HEK293 (cell line): ENCODE results near the gene OLFM1.

Source experiments
- KLF16 ChIP-seq: fragments of 450-650 bp; formaldehyde crosslinking; IDR thresholded peaks from 2 replicates; pipeline ENCODE4 v1.5.1; 2017; ENCODE audit warnings: missing biosample characterization, missing genetic modification characterization
- OVOL3 ChIP-seq: fragments of 450-650 bp; formaldehyde crosslinking; IDR thresholded peaks from 2 replicates; pipeline ENCODE4 v1.5.1; 2016; ENCODE audit warnings: missing biosample characterization, missing genetic modification characterization
- ZNF175 ChIP-seq: fragments of 450-650 bp; formaldehyde crosslinking; IDR thresholded peaks from 2 replicates; pipeline ENCODE4 v1.5.1; 2016; ENCODE audit warnings: missing biosample characterization, missing genetic modification characterization
- ZNF248 ChIP-seq: fragments of 450-650 bp; formaldehyde crosslinking; IDR thresholded peaks from 2 replicates; pipeline ENCODE4 v1.5.1; 2017; ENCODE audit warnings: missing biosample characterization, missing genetic modification characterization
- ZNF837 ChIP-seq: fragments of 450-650 bp; formaldehyde crosslinking; IDR thresholded peaks from 2 replicates; pipeline ENCODE4 v1.5.1; 2016; ENCODE audit warnings: missing biosample characterization, missing genetic modification characterization
- ZSCAN23 ChIP-seq: fragments of 450-650 bp; formaldehyde crosslinking; IDR thresholded peaks from 2 replicates; pipeline ENCODE4 v1.5.1; 2016; ENCODE audit warnings: missing biosample characterization, missing genetic modification characterization
- TF ChIP-seq, protein P1 (sequence below): fragments of 450-650 bp; formaldehyde crosslinking; IDR thresholded peaks from 2 replicates; pipeline ENCODE4 v1.5.1; 2016; ENCODE audit warnings: missing biosample characterization, missing genetic modification characterization
- TF ChIP-seq, protein P2 (sequence below): fragments of 450-650 bp; formaldehyde crosslinking; optimal IDR thresholded peaks from 2 replicates; pipeline ENCODE3; 2016; ENCODE audit warnings: missing biosample characterization, mild to moderate bottlenecking, missing genetic modification characterization

DNA sequence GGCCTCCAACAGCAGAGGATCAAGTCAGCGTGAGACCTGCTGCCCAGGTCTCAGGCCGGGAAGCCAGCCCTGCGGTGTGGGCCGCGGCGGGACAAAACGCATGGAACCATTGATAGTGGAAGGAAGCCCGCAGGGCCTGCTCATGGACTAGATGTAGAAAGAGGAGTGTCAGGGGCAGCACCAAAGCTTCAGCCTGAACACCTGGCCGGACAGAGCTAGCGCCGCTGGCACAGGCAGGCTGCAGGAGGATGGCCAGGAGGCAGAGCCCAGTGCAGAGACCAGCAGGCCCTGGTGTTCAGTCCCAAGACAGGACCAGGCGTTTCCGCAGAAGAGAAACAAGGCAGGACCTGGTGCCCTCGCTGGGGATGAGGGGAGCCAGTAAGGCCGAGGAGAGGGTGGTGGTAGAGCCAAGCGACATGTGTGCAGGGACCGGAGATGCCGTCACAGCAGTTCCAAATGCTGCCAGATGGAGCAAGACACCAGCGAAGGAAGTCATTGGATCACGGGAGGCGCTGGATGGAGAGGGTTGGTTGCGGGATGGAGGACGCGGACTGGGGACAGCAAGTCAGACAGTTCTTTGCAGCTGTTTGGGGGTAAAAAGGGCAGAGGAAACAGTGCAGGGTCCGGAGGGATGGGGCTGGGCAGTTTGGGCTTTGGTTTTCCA is 42.1 kb upstream of the OLFM1 start:
- TF ChIP-seq, protein P1, sequence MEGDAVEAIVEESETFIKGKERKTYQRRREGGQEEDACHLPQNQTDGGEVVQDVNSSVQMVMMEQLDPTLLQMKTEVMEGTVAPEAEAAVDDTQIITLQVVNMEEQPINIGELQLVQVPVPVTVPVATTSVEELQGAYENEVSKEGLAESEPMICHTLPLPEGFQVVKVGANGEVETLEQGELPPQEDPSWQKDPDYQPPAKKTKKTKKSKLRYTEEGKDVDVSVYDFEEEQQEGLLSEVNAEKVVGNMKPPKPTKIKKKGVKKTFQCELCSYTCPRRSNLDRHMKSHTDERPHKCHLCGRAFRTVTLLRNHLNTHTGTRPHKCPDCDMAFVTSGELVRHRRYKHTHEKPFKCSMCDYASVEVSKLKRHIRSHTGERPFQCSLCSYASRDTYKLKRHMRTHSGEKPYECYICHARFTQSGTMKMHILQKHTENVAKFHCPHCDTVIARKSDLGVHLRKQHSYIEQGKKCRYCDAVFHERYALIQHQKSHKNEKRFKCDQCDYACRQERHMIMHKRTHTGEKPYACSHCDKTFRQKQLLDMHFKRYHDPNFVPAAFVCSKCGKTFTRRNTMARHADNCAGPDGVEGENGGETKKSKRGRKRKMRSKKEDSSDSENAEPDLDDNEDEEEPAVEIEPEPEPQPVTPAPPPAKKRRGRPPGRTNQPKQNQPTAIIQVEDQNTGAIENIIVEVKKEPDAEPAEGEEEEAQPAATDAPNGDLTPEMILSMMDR (tag by site-specific recombination) = no peak
- no peak for TF ChIP-seq ZSCAN23 (tag by site-specific recombination)
- TF ChIP-seq, protein P2, sequence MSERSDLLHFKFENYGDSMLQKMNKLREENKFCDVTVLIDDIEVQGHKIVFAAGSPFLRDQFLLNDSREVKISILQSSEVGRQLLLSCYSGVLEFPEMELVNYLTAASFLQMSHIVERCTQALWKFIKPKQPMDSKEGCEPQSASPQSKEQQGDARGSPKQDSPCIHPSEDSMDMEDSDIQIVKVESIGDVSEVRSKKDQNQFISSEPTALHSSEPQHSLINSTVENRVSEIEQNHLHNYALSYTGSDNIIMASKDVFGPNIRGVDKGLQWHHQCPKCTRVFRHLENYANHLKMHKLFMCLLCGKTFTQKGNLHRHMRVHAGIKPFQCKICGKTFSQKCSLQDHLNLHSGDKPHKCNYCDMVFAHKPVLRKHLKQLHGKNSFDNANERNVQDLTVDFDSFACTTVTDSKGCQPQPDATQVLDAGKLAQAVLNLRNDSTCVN (tag by site-specific recombination) = no peak
- TF ChIP-seq OVOL3 (tag by site-specific recombination) = no peak
- TF ChIP-seq KLF16 (tag by site-specific recombination) = no peak
- no peak for TF ChIP-seq ZNF248 (tag by site-specific recombination)
- TF ChIP-seq ZNF837 (tag by site-specific recombination) = no peak
- no peak for TF ChIP-seq ZNF175 (tag by site-specific recombination)
